GM19023 (cell line): Measurements from ENCODE around the gene PRKAR2A.

Source experiments
- ATAC-seq: cut with Tn5 transposase; IDR thresholded peaks from one replicate; pipeline ENCODE4 v1.9.1; 2021; ENCODE audit warnings: mild to moderate bottlenecking, moderate library complexity; ENCODE audit not compliant: unreplicated experiment

Gene PRKAR2A

DNA sequence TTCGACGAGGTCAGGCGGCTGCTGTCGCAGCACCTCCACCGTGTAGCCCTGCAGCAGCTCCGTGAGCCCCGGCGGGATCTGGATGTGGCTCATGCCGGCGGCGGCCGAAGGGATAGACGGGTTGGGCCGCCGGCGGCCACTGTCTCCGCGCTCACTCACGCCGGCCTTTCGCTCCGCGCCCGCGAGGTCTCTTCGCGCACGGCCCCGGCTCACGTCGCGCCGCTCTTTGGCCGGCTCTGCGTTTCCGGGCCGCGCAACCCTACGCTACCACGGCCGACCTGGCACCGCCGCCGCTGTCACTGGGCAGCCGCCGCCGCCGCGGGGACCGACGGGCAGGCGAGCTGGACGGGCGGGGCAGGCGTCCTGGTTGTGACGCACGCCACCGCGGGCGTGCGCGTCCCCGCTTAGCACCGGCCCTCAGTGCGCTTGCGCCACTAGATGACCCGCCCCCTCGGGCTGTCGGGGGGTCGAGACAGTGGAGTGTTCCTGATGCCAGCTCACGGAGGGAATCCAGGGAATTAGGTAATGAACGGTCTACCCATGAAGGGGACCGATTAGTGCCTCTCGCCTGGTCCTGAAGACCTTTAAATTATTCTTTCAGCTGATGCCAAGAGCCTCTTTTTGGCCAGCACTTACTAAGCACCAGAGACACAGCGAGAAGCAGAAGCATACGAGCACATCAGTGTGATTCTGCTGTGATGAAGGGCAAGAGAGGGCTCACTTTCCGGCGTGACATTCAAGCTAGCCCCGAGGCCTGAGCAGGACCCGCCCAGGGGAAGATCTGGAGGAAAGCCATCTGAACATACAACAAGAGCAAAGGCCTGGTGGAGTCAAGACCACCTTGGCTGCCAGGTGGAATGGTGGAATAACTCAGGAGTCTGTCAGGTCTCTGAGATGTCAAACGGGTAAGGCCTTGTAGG is at the start of gene PRKAR2A:
PRKAR2A (minus strand) TSS at position 371 of the 920 bp plus-strand sequence; CDS start at position 93, 278 bp downstream.
- ATAC-seq = peak; percentile 91

DNA sequence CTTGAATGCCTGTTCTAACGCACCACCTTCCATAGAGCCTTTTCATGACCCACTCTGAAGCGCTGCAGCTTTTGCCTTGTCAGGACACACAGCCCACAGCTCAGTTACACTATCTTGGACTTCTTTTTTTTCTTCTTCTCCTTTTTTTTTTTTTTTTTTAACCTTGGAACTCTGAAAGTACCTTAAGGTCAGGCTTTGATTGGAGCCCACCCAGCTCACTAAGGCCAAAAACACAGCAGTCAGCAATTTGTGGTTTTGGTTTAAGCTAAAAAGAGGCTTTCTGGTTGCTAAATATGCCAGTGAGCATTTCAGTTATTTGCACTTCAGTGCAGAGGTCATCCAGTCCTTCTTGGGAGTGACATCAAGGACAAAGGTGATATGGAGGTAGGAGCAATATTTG is 49.3 kb upstream of the PRKAR2A start:
- no peak for ATAC-seq

DNA sequence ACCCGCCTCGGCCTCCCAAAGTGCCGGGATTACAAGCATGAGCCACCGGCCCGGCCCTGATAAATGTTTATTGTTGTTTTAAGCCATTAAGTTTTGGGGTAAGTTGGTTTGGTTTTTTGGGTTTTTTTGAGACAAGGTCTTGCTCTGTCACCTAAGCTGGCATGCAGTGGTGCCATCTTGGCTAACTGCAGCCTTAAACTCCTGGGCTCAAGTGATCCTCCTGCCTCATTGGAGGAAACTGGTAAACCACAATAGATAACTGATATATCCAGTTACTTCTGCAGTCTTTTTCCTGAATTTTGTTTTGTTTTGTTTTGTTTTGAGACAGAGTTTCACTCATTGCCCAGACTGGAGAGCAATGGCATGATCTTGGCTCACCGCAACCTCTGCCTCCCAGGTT is 46.8 kb upstream of the PRKAR2A start:
- no peak for ATAC-seq

GRCh38 chr3:48891606-48892005 is 43.9 kb upstream of the PRKAR2A start:
- no peak for ATAC-seq

DNA sequence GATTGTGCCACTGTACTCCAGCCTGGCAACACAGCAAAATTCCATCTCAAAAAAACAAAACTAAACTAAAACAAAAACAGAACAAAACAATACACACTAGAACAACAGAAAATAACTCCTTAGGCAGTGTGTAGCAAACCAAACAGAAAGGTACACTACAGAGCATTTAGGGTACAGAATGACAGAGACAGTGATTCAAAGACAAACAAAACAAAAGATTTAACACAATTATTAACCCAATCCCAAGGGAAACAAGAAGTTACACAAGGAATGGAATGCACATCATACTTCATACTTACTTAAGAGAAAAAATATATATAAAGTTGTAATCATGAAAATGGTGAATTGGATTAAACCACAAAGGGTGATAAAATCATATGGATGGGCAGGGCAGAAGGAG is 38.1 kb upstream of the PRKAR2A start:
- no peak for ATAC-seq

- no peak for ATAC-seq
Observed at GRCh38 chr3:48881652-48882114, 34.0 kb upstream of the PRKAR2A start.

DNA sequence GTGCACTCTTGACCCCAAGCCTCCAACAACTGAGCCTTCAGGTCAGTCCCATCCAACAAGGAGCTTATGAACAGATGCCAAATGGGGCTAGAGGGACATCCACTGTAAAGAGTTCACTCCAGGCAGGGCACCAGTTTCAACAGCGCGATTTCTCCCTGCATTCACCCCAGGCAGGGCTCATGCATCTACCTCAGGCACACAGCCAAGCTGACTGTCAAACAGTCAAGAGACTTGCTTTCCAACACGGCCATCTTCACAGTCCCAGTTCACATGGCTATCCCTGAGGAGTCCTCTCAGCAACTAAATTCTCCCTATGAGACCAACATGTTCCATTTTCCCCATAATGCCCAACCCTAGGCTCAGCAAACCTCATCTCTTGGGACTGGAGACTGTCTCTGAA is 33.3 kb upstream of the PRKAR2A start:
- ATAC-seq = no peak

DNA sequence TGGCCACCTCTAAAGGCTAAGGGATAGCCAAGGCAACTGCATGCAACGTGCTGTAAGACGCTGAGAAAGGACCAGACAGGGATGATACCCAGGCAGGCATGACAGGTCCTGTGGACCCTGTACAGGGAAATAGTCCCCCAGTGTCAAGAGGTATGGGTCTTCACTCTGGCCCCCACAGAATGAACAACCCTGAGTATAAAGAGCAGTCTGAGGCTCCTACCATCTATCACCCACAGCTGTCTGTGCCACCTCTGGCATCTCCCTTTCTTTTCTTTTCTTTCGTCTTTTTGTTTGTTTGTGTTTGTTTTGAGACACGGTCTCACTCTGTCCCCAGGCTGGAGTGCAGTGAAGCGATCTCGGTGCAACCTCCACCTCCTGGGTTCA is 32.3 kb upstream of the PRKAR2A start:
- no peak for ATAC-seq

GRCh38 chr3:48879307-48879993 is 31.8 kb upstream of the PRKAR2A start:
- no peak for ATAC-seq

DNA sequence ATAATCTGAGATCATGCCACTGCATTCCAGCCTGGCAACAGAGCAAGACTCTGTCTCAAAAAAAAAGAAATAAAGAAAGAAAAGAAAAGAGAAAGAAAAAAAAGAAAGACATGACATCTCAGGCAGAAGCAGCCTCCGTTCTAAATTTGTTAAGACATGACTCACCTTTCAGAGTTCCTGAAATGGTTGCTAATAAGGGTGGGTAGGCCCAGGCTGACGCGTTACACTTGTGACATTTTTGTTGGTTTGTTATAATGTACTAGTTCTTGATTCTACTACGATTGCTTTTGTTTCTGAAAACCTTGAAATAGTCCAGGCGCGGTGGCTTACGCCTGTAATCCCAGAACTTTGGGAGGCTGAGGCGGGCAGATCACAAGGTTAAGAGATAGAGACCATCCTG is 30.0 kb upstream of the PRKAR2A start:
- no peak for ATAC-seq

DNA sequence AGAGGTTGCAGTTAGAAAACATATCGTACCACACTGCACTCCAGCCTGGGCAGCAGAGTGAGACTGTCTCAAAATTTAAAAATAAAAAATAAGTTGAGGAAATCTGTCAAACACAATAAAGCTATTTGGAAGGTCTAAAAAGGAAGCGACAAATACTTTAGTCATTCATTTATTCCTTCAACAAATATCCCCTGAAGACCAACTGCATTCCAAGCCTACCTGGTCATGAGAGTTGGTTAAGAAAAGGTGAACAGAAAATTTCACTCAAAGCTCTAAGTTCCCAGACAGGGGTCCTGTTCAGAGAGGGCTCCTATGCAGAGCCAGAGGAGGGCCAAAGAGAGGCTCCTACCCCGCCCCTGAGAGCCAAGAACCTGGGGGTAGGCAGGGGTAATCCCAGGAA is 15.4 kb upstream of the PRKAR2A start:
- ATAC-seq = no peak

DNA sequence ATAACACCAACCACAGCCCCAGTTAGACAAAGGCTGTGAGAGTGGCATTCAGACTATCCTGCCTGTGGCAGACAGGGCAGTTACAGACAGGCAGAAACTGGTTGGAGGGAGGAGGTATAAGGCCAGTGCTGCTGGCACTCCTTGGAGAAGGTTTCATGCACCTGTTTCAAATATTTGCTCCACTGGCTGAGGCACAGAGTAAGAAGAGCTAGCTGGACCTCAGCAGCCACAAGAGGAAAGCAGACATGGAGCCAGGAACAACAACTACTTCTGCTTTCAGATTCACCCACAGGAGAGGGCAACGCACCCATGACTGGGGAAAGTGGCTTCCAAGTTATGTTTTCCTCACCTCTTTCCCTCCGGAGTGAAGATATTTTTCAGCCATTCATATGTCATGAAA is 11.5 kb upstream of the PRKAR2A start:
- no peak for ATAC-seq

DNA sequence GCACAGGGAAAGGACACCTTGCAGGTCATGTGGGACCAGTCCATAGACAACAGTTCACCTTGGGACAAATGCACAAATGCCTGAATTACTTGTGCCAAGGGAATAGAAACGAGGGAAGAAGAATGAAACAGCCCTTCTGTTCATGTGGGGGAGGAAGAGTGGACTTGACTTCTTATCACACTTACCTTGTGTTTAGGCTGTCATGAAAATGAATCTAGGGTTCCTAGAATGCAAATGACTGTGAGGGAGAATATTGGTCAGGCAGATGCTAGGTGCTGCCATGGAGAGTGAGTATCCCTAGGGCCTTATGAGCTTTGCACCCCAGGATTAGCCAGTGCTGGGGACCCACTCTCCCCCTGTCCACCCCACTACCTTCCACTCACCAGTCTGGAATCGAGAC is 11.0 kb upstream of the PRKAR2A start:
- no peak for ATAC-seq

DNA sequence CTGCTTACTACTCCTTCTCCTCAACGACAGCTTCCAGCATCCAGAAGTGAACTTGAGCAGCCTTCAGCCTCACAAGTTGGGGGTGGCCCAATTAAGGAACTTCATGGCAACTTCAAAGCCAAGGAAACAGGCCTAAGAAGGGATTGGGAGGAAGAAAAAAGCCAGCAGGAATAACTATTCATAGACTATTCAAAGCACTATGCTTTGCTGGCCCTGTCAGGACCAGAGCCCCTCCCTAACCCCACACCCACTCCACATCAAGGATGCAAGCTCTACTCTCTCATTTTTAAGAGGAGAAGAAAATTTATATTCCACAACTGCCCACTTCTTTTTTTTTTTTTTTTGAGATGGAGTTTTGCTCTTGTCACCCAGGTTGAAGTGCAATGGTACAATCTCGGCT is 10.0 kb upstream of the PRKAR2A start:
- no peak for ATAC-seq

DNA sequence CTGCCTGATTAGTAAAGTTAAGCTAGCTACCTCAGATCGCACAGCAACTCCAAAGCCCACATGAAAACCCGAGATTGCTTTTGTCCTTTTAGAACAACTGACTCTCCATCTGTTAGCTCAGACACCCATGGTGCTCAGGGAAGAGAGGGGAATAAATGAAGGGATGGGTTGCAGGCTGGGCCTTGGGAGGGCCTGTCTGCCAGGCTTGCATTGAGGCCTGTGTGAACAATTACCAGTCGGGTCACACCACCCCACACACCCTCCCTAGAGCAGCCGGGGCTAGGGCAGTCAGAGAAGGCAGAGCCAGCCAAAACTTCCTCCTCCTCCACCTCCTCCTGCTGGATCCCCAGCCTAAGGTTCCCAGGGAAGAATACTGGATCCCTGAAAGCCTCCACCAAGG is 8.8 kb upstream of the PRKAR2A start:
- ATAC-seq = no peak

- ATAC-seq = no peak
Observed at GRCh38 chr3:48855681-48856447, 8.2 kb upstream of the PRKAR2A start.

GRCh38 chr3:48852151-48852550 is 4.5 kb upstream of the PRKAR2A start:
- no peak for ATAC-seq

- ATAC-seq = no peak
Observed at GRCh38 chr3:48851407-48851806, 3.7 kb upstream of the PRKAR2A start.

GRCh38 chr3:48848816-48849515 is 1.3 kb upstream of the PRKAR2A start:
- no peak for ATAC-seq

DNA sequence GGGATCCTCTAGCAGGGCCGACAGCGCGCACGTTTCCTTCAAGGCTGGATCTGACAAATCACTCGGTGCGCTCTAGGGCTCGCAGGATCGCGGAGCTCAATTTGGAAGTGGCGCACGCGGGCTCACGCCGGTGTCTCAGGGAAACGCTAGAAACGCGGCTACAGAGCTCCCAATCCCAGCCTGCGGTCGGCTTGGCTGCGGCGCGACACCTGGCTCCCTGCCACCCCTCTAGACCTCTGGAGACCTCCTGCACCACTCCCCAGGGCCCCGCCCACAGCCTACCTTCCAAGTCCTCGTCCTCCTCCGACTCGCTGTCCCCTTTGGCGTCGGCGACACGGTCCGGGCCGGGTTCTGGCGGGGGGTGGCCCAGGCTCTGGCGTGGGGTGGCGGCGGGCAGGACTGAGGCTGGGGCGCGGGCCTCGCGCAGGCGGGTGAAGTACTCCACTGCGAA is 596 bp downstream of the PRKAR2A start:
- ATAC-seq = peak; percentile 32

DNA sequence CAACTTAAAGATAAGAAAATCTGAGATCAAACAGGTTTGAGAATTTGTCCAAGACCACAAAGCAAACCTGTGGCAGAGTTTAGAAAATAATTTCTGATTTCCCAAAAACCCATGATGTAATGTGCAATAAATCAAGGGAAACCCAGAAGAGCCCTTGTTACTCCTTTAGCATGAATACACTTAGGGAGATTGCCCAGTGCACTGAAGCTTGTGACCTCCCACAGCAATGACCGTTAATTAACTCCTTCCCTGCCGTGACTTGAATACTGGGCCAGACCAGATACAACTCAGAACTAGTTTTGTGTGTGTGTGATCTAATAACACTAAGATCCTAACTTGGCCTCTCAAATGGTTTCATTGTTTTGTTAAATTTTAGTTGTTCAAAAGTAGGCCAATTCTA is 2.5 kb downstream of the PRKAR2A start:
- ATAC-seq = no peak
